ENCODE data around the gene KIF3B.

GRCh38 chr20:32277361-32278198 lies at the start of gene KIF3B:
- TF ChIP-seq CTCF (IDR thresholded peaks at IDR 0.05) (no peak), POLR2A (IDR thresholded peaks at IDR 0.05) (peak; percentile 38)
